ENCODE data around the gene TNFSF8.

The TNFSF8 gene

GRCh38 chr9:114902786-114903524 is 27.4 kb downstream of the TNFSF8 start:
- peak; percentile 32 for DNase-seq

GRCh38 chr9:114900942-114901802 is 29.2 kb downstream of the TNFSF8 start:
- no peak for DNase-seq

- no peak for DNase-seq
Measured at GRCh38 chr9:114899995-114900394, 30.4 kb downstream of the TNFSF8 start.

- DNase-seq = no peak
Measured at GRCh38 chr9:114899461-114899860, 30.9 kb downstream of the TNFSF8 start.

- peak; percentile 74 for DNase-seq
Measured at GRCh38 chr9:114898741-114899140, 31.6 kb downstream of the TNFSF8 start.

GRCh38 chr9:114897196-114897595 is 33.2 kb downstream of the TNFSF8 start:
- DNase-seq = no peak

GRCh38 chr9:114896344-114896743 is 34.0 kb downstream of the TNFSF8 start:
- no peak for DNase-seq

GRCh38 chr9:114895521-114895991 is 34.8 kb downstream of the TNFSF8 start:
- DNase-seq = no peak

- DNase-seq = no peak
Measured at GRCh38 chr9:114894609-114895433, 35.6 kb downstream of the TNFSF8 start.

- no peak for DNase-seq
Measured at GRCh38 chr9:114894206-114894605, 36.2 kb downstream of the TNFSF8 start.

- DNase-seq = no peak
Measured at GRCh38 chr9:114893221-114894010, 37.0 kb downstream of the TNFSF8 start.

GRCh38 chr9:114889802-114890224 is 40.6 kb downstream of the TNFSF8 start:
- no peak for DNase-seq

- DNase-seq = no peak
Measured at GRCh38 chr9:114888607-114889006, 41.8 kb downstream of the TNFSF8 start.

- no peak for DNase-seq
Measured at GRCh38 chr9:114887963-114888362, 42.4 kb downstream of the TNFSF8 start.

- DNase-seq = no peak
Measured at GRCh38 chr9:114884787-114885452, 45.5 kb downstream of the TNFSF8 start.

- DNase-seq = no peak
Measured at GRCh38 chr9:114883709-114884108, 46.7 kb downstream of the TNFSF8 start.

GRCh38 chr9:114880291-114880745 is 50.1 kb downstream of the TNFSF8 start:
- no peak for DNase-seq

GRCh38 chr9:114878879-114879564 is 51.4 kb downstream of the TNFSF8 start:
- DNase-seq = no peak

GRCh38 chr9:114869845-114870244 is 60.5 kb downstream of the TNFSF8 start:
- no peak for DNase-seq

GRCh38 chr9:114869378-114869777 is 61.0 kb downstream of the TNFSF8 start:
- no peak for DNase-seq

- no peak for DNase-seq
Measured at GRCh38 chr9:114867327-114867726, 63.1 kb downstream of the TNFSF8 start.
